ENCODE data around the gene IGDCC3.

The IGDCC3 gene

GRCh38 chr15:65328506-65329287 is 49.1 kb downstream of the IGDCC3 start:
- no peak for DNase-seq (ENCODE audit: low read depth, low spot score)

GRCh38 chr15:65327651-65328393 is 50.0 kb downstream of the IGDCC3 start:
- DNase-seq (ENCODE audit: low read depth, low spot score) = no peak

- DNase-seq (ENCODE audit: low read depth, low spot score) = no peak
Measured at GRCh38 chr15:65326818-65327217, 51.0 kb downstream of the IGDCC3 start.

GRCh38 chr15:65326117-65326526 is 51.7 kb downstream of the IGDCC3 start:
- DNase-seq (ENCODE audit: low read depth, low spot score) = no peak

GRCh38 chr15:65323071-65323511 is 54.7 kb downstream of the IGDCC3 start:
- no peak for DNase-seq (ENCODE audit: low read depth, low spot score)

- no peak for DNase-seq (ENCODE audit: low read depth, low spot score)
Measured at GRCh38 chr15:65318870-65319356, 58.9 kb downstream of the IGDCC3 start.

- DNase-seq (ENCODE audit: low read depth, low spot score) = no peak
Measured at GRCh38 chr15:65312400-65312916, 65.3 kb downstream of the IGDCC3 start.

GRCh38 chr15:65311760-65312159 is 66.0 kb downstream of the IGDCC3 start:
- no peak for DNase-seq (ENCODE audit: low read depth, low spot score)

- DNase-seq (ENCODE audit: low read depth, low spot score) = no peak
Measured at GRCh38 chr15:65310431-65311137, 67.2 kb downstream of the IGDCC3 start.

GRCh38 chr15:65309882-65310418 is 67.9 kb downstream of the IGDCC3 start:
- no peak for DNase-seq (ENCODE audit: low read depth, low spot score)

- no peak for DNase-seq (ENCODE audit: low read depth, low spot score)
Measured at GRCh38 chr15:65307978-65308377, 69.8 kb downstream of the IGDCC3 start.

- DNase-seq (ENCODE audit: low read depth, low spot score) = no peak
Measured at GRCh38 chr15:65306551-65306950, 71.3 kb downstream of the IGDCC3 start.

GRCh38 chr15:65305776-65306175 is 72.0 kb downstream of the IGDCC3 start:
- DNase-seq (ENCODE audit: low read depth, low spot score) = no peak

GRCh38 chr15:65305150-65305758 is 72.5 kb downstream of the IGDCC3 start:
- no peak for DNase-seq (ENCODE audit: low read depth, low spot score)

- no peak for DNase-seq (ENCODE audit: low read depth, low spot score)
Measured at GRCh38 chr15:65304381-65305149, 73.2 kb downstream of the IGDCC3 start, which contains the start of gene RNU5B-1. TSS of gene RNU5B-1 (plus strand) at chr15:65304677.

GRCh38 chr15:65303687-65304380 is 74.0 kb downstream of the IGDCC3 start:
- DNase-seq (ENCODE audit: low read depth, low spot score) = no peak

GRCh38 chr15:65302061-65302460 is 75.7 kb downstream of the IGDCC3 start:
- no peak for DNase-seq (ENCODE audit: low read depth, low spot score)

GRCh38 chr15:65300924-65301441 is 76.8 kb downstream of the IGDCC3 start:
- DNase-seq (ENCODE audit: low read depth, low spot score) = no peak

- DNase-seq (ENCODE audit: low read depth, low spot score) = no peak
Measured at GRCh38 chr15:65298731-65299130, 79.1 kb downstream of the IGDCC3 start.

All from iPS DF 19.7 (cell line).